ENCODE measurements around the gene AP1B1.

Gene AP1B1

DNA sequence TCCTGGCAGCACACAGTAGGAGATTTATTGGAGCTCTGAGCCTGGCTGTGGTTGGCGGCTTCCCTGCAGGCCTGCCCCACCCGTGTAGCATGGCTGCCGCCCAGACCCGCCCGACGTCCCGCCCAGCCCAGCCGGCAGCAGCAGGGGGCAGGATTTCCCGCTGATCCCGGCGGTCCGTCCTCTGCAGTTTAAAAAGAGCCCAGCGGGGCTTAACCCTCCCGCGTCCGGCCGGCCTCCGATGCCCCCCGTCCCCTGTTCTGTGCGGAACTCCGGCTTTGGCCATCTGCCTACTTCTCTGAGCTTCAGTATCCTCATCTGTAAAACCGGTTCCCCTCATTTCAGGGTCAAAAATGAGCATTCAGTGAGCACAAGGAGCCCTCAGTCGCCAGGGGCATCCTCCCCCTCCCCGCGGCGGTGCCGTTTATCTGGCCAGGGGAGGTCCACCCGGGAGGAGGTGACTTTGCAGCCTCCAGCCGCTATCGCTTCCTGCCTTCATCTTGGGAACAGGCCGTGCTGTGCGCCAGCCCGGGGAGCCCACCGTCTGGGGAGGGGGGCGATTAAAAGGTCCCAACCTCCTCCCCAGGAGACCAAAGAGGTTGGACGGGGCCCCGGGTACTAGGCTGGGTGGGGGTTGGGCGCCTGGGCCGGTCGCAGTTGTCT, 82.1 kb downstream of the AP1B1 start, which contains the start of gene GAS2L1:
TSS of gene GAS2L1 (plus strand) at position 476 of the 660 bp plus-strand sequence. CDS start 1,456 bp downstream, outside the sequence.
- Histone ChIP-seq H3K4me2 (ENCODE audit: low read length) (peak within 1 kb of the TSS; percentile 86), H4K8ac (ENCODE audit: low read depth, low read length) (peak within 1 kb of the TSS; percentile 81), H3K9ac (ENCODE audit: low read length) (peak within 1 kb of the TSS; percentile 59), H4K12ac (ENCODE audit: low read depth, low read length) (peak within 1 kb of the TSS; percentile 70), H3K4ac (ENCODE audit: low read depth, low read length) (peak within 1 kb of the TSS; percentile 61), H3K4me3 (ENCODE audit: low read depth, low read length) (peak within 1 kb of the TSS; percentile 74), H2BK5ac (ENCODE audit: low read depth, low read length, poor library complexity) (peak within 1 kb of the TSS; percentile 85), H2BK12ac (ENCODE audit: low read length) (peak within 1 kb of the TSS; percentile 83), H3K14ac (ENCODE audit: low read length) (peak within 1 kb of the TSS; percentile 90), H3K4me1 (ENCODE audit: control insufficient read depth in 1 of 2, insufficient read depth in 2 of 2, low read length in 2 of 2) (peaks cover 25 to 33% of the 10 kb centered on the region in 2 experiments), H2AFZ (ENCODE audit: insufficient read depth, low read length, poor library complexity) (peak within 1 kb of the TSS; percentile 46), H3K27me3 (ENCODE audit: insufficient read depth, low read length) (no peaks in the 10 kb centered on the region), H3K79me1 (ENCODE audit: low read length) (peaks cover 14% of the 10 kb centered on the region), H4K91ac (ENCODE audit: low read depth, low read length) (peak within 1 kb of the TSS; percentile 95), H3K23ac (ENCODE audit: low read length) (no peak within 1 kb of the TSS), H2AK5ac (ENCODE audit: low read length) (peak within 1 kb of the TSS; percentile 96), H3K9me3 (ENCODE audit: insufficient read depth, low read depth, low read length) (no peaks in the 10 kb centered on the region), H2BK120ac (ENCODE audit: insufficient read depth, low read length, poor library complexity) (peak within 1 kb of the TSS; percentile 91), H3K18ac (ENCODE audit: low read length) (peak within 1 kb of the TSS; percentile 82), H3K36me3 (ENCODE audit: control insufficient read depth in 1 of 2, insufficient read depth in 2 of 2, low read length in 2 of 2) (peaks cover 2% of the 10 kb centered on the region in 2 experiments), H3K27ac (ENCODE audit: low read depth, low read length) (peak within 1 kb of the TSS; percentile 78), H3K79me2 (ENCODE audit: control insufficient read depth, insufficient read depth, low read length, poor library complexity) (peaks cover 5% of the 10 kb centered on the region)
- no CpG with 5 or more reads among the region's 40 CpGs for WGBS (ENCODE audit: extremely low coverage, insufficient coverage, insufficient read length)
- peak; percentile 69 to 77 for DNase-seq

DNA sequence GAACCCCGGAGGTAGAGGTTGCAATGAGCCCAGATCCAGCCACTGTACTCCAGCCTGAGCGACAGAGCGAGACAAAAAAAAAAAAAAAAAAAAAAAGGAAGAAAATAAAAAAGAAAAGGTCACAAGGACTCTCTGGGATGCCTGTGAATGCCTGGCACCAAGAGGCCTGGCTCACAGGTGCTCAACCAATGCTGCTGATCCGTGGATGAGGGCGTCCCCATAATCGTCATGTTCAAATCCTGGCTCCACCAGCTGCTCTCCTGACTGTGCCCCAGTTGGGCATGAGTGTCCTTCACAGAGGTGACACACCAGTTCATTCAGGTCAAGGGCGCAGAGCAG, 82.6 kb downstream of the AP1B1 start:
- Histone ChIP-seq H2AK5ac (ENCODE audit: low read length) (peak overlapping the region; percentile 38), H4K12ac (ENCODE audit: low read depth, low read length) (peak overlapping the region; percentile 6), H3K4me2 (ENCODE audit: low read length) (peak overlapping the region; percentile 86), H3K4ac (ENCODE audit: low read depth, low read length) (peak overlapping the region; percentile 22), H3K18ac (ENCODE audit: low read length) (peak overlapping the region; percentile 82), H2BK5ac (ENCODE audit: low read depth, low read length, poor library complexity) (no peak overlapping the region), H3K14ac (ENCODE audit: low read length) (peak overlapping the region; percentile 38), H3K9ac (ENCODE audit: low read length) (no peak overlapping the region), H2AFZ (ENCODE audit: insufficient read depth, low read length, poor library complexity) (peak overlapping the region; percentile 19), H4K8ac (ENCODE audit: low read depth, low read length) (peak overlapping the region; percentile 56), H4K91ac (ENCODE audit: low read depth, low read length) (peak overlapping the region; percentile 58), H3K23ac (ENCODE audit: low read length) (no peak overlapping the region), H3K79me1 (ENCODE audit: low read length) (peaks cover 12% of the 10 kb centered on the region), H3K27ac (ENCODE audit: low read depth, low read length) (no peak overlapping the region), H3K27me3 (ENCODE audit: insufficient read depth, low read length) (no peaks in the 10 kb centered on the region), H3K79me2 (ENCODE audit: control insufficient read depth, insufficient read depth, low read length, poor library complexity) (peaks cover 5% of the 10 kb centered on the region), H3K4me3 (ENCODE audit: low read depth, low read length) (no peak overlapping the region), H3K36me3 (ENCODE audit: control insufficient read depth in 1 of 2, insufficient read depth in 2 of 2, low read length in 2 of 2) (peaks cover 2 to 6% of the 10 kb centered on the region in 2 experiments), H3K4me1 (ENCODE audit: control insufficient read depth in 1 of 2, insufficient read depth in 2 of 2, low read length in 2 of 2) (peaks cover 23 to 29% of the 10 kb centered on the region in 2 experiments), H2BK120ac (ENCODE audit: insufficient read depth, low read length, poor library complexity) (no peak overlapping the region), H3K9me3 (ENCODE audit: insufficient read depth, low read depth, low read length) (no peaks in the 10 kb centered on the region), H2BK12ac (ENCODE audit: low read length) (peak overlapping the region; percentile 21)
- no peak for DNase-seq
- no CpG with 5 or more reads among the region's 7 CpGs for WGBS (ENCODE audit: extremely low coverage, insufficient coverage, insufficient read length)

DNA sequence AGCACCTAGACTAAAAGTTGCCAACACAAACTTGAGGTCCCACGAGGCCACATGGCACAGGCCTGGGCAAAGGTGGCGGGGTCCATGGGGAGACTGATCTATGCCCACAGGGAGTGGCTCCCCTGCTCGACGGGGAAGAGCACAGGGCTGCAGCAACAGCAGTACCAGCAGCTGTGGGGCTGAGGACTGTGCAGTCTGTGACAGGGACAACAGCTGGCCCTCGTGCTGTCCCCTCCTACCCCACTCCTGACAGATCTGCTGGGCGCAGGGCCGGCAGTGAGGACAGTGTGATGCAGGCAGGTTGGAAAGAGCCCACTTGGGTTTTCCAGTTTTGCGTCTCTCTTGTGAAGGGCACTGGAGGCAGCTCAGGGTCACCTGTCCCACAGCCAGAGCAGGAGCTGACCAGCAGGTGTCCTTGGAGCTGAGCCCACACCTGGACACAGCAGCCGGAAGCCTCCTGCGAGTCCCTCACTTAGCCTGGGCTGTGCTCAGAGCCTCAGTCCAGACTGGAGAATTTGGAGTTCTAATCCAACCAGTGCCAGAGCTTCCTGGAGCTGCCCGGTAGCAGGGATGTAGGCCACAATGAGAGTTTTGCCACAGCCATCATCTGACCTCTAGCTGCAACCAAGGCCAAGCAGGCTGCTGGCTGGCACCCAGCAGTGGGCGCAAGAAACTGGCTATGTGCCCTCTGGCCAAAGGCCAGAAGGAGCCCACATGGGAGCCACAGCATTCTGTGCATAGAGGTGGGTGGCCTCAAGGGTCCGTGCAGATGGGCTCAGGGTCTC, 85.5 kb downstream of the AP1B1 start:
- H3K4me1 ChIP-seq (ENCODE audit: control insufficient read depth in 1 of 2, insufficient read depth in 2 of 2, low read length in 2 of 2), result peaks cover 7 to 10% of the 10 kb centered on the region in 2 experiments
- no CpG with 5 or more reads among the region's 13 CpGs for WGBS (ENCODE audit: extremely low coverage, insufficient coverage, insufficient read length)

DNA sequence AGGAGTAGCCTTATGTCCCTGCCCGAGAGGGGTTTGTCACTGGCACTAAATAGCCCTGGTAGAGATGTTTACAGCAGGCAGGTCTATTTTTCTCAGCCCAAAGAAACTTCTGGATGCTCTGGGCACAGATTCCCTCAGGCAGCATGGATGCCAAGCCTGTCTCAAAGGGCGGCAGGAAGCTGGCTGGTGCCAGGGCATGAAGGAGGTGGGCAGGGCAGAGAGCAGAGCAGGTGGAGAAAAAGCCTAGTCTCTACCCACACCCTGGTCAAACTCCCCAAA, 86.0 kb downstream of the AP1B1 start:
- H4K91ac ChIP-seq (ENCODE audit: low read depth, low read length), result no peak overlapping the region
- no peaks in the 10 kb centered on the region for H3K9me3 ChIP-seq (ENCODE audit: insufficient read depth, low read depth, low read length)
- no peak overlapping the region for H3K18ac ChIP-seq (ENCODE audit: low read length)
- H2BK5ac ChIP-seq (ENCODE audit: low read depth, low read length, poor library complexity), result no peak overlapping the region
- WGBS (ENCODE audit: extremely low coverage, insufficient coverage, insufficient read length), result no CpG with 5 or more reads among the region's 2 CpGs
- H3K79me1 ChIP-seq (ENCODE audit: low read length), result peaks cover 10% of the 10 kb centered on the region
- H2AFZ ChIP-seq (ENCODE audit: insufficient read depth, low read length, poor library complexity), result no peak overlapping the region
- no peak overlapping the region for H3K4me3 ChIP-seq (ENCODE audit: low read depth, low read length)
- H3K23ac ChIP-seq (ENCODE audit: low read length), result no peak overlapping the region
- no peak overlapping the region for H4K8ac ChIP-seq (ENCODE audit: low read depth, low read length)
- no peak overlapping the region for H2BK120ac ChIP-seq (ENCODE audit: insufficient read depth, low read length, poor library complexity)
- H3K36me3 ChIP-seq (ENCODE audit: control insufficient read depth in 1 of 2, insufficient read depth in 2 of 2, low read length in 2 of 2), result peaks cover 32 to 37% of the 10 kb centered on the region in 2 experiments
- H2AK5ac ChIP-seq (ENCODE audit: low read length), result no peak overlapping the region
- peaks cover 3% of the 10 kb centered on the region for H3K79me2 ChIP-seq (ENCODE audit: control insufficient read depth, insufficient read depth, low read length, poor library complexity)
- no peak overlapping the region for H3K14ac ChIP-seq (ENCODE audit: low read length)
- no peak overlapping the region for H4K12ac ChIP-seq (ENCODE audit: low read depth, low read length)
- no peak overlapping the region for H3K4ac ChIP-seq (ENCODE audit: low read depth, low read length)
- no peaks in the 10 kb centered on the region for H3K27me3 ChIP-seq (ENCODE audit: insufficient read depth, low read length)
- no peak for DNase-seq
- H3K27ac ChIP-seq (ENCODE audit: low read depth, low read length), result no peak overlapping the region
- H2BK12ac ChIP-seq (ENCODE audit: low read length), result no peak overlapping the region
- H3K4me2 ChIP-seq (ENCODE audit: low read length), result no peak overlapping the region
- H3K4me1 ChIP-seq (ENCODE audit: control insufficient read depth in 1 of 2, insufficient read depth in 2 of 2, low read length in 2 of 2), result peaks cover 2 to 5% of the 10 kb centered on the region in 2 experiments
- no peak overlapping the region for H3K9ac ChIP-seq (ENCODE audit: low read length)

More for the DNA sequence above, 85.5 kb downstream of the AP1B1 start:
- no peak overlapping the region for H2BK120ac ChIP-seq (ENCODE audit: insufficient read depth, low read length, poor library complexity)
- H3K27ac ChIP-seq (ENCODE audit: low read depth, low read length), result no peak overlapping the region
- H3K4ac ChIP-seq (ENCODE audit: low read depth, low read length), result no peak overlapping the region
- no peak overlapping the region for H4K12ac ChIP-seq (ENCODE audit: low read depth, low read length)
- H2AK5ac ChIP-seq (ENCODE audit: low read length), result no peak overlapping the region
- no peak overlapping the region for H2BK12ac ChIP-seq (ENCODE audit: low read length)
- H3K9ac ChIP-seq (ENCODE audit: low read length), result no peak overlapping the region
- H2BK5ac ChIP-seq (ENCODE audit: low read depth, low read length, poor library complexity), result no peak overlapping the region
- no peaks in the 10 kb centered on the region for H3K9me3 ChIP-seq (ENCODE audit: insufficient read depth, low read depth, low read length)
- H2AFZ ChIP-seq (ENCODE audit: insufficient read depth, low read length, poor library complexity), result no peak overlapping the region
- no peak overlapping the region for H3K18ac ChIP-seq (ENCODE audit: low read length)
- no peak overlapping the region for H3K4me3 ChIP-seq (ENCODE audit: low read depth, low read length)
- H3K79me2 ChIP-seq (ENCODE audit: control insufficient read depth, insufficient read depth, low read length, poor library complexity), result peaks cover 5% of the 10 kb centered on the region
- H4K8ac ChIP-seq (ENCODE audit: low read depth, low read length), result no peak overlapping the region
- H3K14ac ChIP-seq (ENCODE audit: low read length), result no peak overlapping the region
- peak; percentile 37 to 44 for DNase-seq
- H3K4me2 ChIP-seq (ENCODE audit: low read length), result no peak overlapping the region
- H3K23ac ChIP-seq (ENCODE audit: low read length), result no peak overlapping the region
- H3K79me1 ChIP-seq (ENCODE audit: low read length), result peaks cover 12% of the 10 kb centered on the region
- H3K27me3 ChIP-seq (ENCODE audit: insufficient read depth, low read length), result no peaks in the 10 kb centered on the region
- peaks cover 27 to 32% of the 10 kb centered on the region in 2 experiments for H3K36me3 ChIP-seq (ENCODE audit: control insufficient read depth in 1 of 2, insufficient read depth in 2 of 2, low read length in 2 of 2)
- no peak overlapping the region for H4K91ac ChIP-seq (ENCODE audit: low read depth, low read length)
